ENCODE results near the gene AQP5. TPM values are rescaled to one million over a fixed set of nuclear protein-coding genes. Genes with fewer than 3 reads are reported as not detected.
"Not testable (repeated sequence)": the region's sequence is repeated elsewhere in the genome, so short reads cannot be mapped to it uniquely, and the experiment has no call there.

AQP5 gene
- total RNA-seq, 2 donors from 2014 or later: 1.0 to 1.3 TPM

DNA sequence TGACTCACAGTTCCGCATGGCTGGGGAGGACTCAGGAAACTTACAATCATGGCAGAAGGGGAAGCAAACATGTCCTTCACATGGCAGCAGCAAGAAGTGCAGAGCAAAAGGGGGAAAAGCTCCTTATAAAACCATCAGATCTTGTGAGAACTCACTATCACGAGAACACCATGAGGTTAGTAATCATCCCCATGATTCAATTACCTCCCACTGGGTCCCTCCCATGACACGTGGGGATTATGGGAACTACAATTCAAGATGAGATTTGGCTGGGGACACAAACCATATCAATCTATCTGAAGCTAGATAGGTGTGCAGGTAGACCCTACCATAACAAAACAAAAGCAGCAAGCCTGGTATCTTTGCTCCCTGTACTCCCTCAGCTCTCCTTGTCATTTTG lies 24.8 kb downstream of the AQP5 start:
- DNase-seq; intact Hi-C loops (cut with DNase I); ATAC-seq: not testable (repeated sequence)

DNA sequence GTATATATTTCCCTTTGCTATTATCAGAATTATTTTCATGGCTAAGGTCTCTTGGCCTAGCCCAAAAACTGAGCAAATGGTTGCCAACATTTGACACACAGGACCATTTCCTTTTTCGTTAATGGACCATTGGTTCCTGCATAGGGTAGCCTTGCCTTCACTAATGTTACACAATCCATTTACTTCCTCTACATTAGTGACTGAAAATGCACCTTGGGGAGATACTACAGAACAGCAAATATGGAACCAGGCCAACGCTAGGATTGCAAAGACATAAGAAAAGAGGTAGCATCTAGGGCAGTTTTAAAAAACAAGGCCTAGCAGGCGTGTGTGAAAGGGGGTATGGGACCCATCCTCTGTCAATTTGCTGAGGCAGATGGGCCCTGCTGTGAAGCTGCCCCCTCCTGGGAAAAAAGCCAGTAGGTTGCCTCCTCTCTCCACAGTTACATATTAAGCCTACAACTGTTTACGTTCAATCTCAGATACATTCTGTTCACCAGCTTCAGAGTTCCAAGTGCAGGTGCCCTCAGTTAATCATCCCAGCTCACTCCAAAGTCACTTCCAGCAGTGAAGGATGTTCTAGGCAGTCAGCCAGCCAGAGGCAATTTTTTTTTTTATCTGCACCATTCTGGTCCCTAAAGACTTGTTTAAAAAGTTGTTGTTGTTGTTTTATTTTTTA lies 26.1 kb downstream of the AQP5 start:
- ATAC-seq (no peak), DNase-seq (no peak)
- intact Hi-C loops (cut with DNase I): no loop called here

DNA sequence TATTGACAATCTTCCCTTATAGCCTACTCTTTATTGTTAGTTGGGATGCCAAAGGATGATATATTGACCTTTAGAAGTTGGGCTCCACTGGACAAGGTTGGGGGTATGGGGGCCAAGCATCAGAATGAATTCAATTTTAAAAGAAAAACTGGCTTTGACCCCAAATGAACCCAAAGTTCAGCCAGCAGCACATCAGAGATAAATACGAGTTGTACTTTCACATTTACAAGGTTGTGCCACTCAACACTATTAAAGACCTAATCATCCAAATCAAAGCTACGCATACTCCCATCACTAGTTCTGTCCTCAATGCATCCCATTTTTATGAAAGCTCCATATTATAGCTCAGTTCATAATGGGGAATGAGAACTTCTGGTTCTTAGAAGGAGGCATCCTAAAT lies 27.7 kb downstream of the AQP5 start:
- ATAC-seq; intact Hi-C loops (cut with DNase I); DNase-seq: not testable (repeated sequence)

DNA sequence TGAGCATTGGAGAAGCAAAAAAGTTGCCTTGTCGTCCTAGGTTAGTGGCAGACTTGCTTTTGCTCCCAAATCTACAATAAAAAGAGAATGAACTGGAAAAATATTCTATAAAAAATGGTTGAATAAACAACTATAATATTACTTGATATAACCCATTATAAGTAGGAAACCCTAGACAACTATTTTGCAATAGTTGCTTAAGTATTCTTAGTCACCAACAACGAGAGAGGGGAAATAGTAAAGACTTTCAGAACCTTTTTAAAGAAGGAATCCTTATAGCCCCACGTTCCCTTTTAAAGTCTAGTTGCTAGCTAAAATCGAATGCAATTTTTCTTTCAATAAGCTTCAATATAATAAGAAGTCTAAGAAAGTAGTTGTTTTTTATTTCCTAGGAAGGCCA lies 28.6 kb downstream of the AQP5 start:
- ATAC-seq (no peak), DNase-seq (no peak)
- intact Hi-C loops (cut with DNase I): no loop called here

DNA sequence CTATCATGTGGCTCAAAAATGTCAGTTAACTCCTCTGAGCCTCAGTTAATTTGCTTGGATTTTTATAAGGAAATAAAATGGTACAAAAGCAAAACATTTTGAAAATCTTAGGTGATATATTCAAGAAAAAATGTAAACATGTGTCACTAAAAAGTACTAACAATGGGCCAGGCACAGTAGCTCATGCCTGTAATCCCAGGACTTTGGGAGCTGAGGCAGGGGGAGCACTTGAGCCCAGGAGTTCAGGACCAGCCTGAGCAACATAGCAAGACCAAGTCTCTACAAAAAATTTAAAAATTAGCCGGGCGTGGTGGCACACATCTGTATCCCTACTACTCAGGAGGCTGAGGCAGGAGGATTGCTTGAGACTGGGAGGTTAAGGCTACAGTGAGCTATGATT lies 36.8 kb downstream of the AQP5 start:
- ATAC-seq: no peak
- intact Hi-C loops (cut with DNase I): no loop called here
- DNase-seq: no peak

DNA sequence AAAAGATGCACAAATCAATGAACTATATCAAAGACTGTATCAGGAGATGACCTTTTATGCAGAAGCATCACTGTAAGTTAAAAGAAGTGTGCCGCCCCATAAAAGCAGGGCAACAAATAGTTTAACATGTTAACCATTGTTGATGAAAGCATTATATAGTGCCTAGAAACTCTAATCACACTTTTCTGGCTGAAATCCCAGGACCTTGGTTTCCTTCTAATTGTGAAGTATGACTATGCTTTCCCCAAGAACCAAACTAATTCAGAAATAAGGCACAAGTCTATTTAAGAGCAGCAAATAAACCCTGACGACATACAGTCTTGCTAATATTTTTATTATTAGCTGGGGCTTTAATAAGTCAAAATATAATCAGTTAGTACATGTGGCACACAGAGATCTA lies 41.9 kb downstream of the AQP5 start:
- no peak for ATAC-seq
- intact Hi-C loops (cut with DNase I): no loop called here
- no peak for DNase-seq

DNA sequence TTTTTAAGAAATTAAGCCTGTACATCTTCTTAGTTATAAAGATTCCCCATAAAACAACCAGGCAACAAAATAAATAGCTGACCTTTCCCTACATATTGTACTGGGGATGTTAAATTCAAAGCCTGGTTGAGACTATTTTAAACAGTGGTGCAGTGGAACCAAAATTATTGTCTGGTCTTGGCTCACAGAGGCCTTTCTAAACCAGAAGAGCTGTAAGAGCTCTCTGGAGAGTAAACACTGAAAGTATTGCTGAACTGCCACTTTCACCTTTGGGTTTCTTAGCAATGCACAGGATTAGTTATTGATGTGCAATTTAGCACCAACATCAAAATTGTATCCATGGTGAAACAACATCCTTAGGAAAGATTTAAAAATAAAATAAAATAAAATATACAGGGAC lies 43.0 kb downstream of the AQP5 start:
- DNase-seq: no peak
- intact Hi-C loops (cut with DNase I): no loop called here
- no peak for ATAC-seq

DNA sequence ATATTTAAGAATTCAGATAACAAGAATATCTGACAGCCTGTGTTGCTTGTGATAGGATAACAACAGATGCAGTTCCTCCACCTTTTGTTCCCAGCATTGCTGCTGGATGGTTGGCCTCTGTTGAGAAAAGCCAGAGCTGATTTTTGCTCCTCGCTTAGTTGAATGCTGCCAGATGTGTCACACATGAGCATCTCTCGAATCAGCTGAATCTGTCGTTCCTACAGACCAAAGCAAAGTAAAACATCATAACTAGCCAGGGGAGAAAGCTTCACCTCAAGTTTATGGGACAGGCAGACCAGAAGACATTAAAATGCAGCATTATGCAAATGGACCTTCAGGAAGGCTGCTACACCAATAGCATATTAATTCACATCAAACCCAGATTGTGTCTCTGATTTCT lies 43.5 kb downstream of the AQP5 start:
- DNase-seq (no peak), ATAC-seq (no peak)
- intact Hi-C loops (cut with DNase I): no loop called here

DNA sequence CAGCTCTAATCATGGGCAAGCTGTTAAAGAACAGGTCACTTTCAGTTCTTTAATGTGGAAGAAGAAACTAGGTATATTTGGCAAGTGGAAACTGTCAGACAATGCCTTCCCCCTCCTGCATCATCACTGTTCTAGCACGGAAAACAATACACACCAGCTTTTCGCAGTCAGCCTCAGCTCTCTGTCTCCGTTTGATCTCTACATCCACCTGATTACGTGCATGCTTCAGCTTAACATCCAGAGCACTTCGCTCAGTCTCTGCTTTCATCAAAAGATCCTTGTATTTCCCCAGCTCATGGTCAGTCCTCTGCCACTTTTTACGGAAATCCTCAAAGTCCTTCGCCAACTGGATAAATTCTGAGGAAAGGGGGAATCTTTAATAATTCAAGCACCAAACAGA lies 44.6 kb downstream of the AQP5 start:
- intact Hi-C loops (cut with DNase I): no loop called here
- no peak for ATAC-seq
- DNase-seq: no peak

DNA sequence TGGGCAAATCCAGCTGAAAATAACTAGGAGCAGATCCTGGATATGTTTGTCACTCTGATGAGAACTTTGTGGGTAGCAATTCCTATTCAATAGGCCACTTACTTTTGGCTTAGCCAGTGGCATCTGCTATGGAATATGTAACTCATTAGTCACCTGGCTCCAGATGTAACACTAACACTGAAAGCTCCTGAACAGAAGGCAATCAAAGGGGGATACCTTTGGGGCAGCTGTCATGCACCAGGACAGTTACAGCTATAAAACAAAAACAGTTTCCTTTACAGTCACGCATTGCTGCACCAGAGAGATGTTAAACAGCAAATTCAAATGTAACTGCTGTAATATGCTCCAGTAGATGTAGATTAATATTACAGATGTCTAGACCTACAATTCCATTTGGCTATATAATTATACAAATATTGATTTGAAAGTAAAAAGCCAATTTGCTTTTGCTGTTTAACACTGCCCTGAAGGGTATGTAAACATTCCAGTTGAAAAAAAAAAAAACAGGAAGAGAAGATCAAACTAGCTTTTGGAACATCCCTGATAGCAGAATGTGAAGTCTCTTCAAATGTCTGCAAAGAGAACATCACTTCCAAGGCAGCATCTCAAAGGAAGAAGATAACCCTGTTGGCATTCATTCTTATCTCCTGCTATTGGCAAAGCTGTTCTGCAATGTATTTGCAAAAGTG lies 45.2 kb downstream of the AQP5 start:
- ATAC-seq (no peak), DNase-seq (no peak)
- intact Hi-C loops (cut with DNase I): no loop called here

DNA sequence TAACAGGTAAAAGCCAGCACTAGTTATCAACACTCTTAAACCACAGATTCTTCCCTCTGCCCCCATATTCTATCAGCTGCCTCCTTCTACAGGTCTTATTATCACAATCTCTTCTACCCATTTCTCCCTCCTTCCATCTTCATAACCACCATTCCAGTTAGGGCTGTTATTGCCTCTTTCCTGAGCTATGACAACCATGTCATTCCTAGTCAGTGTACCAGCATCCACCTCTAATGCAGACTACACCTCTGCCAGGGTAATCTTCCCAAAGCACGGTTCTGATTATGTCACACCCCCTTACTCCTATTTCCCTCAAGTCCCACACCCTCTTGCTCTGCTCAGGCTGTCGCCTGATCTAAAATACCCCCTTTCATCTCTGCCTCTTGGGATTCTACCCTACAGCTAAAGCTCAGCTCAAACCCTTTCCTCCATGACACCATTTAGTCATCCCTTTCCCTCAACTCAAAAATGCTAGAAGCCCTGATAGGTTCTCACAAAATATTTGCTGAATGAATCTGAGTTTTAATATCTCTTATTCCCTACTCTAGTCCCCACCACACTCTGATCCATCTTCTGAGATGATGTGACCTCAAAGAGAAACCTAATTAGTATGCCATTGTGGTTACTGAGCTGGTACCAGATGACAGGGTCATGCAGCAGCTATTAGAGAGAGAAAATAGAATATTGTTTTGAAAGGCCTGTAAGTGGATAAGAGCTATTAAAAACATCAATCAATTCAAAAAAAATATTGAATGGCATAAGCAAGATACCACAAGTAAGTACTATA lies 51.9 kb downstream of the AQP5 start:
- intact Hi-C loops (cut with DNase I): no loop called here
- ATAC-seq (no peak), DNase-seq (no peak)

DNA sequence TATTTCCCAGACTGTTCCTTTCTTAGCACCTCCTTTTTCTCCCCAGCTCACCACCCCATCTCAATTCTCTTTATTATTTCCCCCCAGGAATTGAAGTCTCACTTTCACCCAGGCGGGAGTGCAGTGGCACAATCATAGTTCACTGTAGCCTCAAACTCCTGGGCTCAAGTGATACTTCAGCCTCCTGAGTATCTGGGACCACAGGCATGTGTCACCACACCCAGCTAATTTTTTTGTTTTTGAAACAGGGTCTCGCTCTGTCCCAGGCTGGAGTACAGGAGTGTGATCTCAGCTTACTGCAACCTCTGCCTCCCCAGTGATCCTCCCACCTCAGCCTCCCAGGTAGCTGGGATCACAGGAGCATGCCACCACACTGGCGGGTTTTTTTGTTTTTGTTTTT lies 52.7 kb downstream of the AQP5 start:
- intact Hi-C loops (cut with DNase I): no loop called here
- ATAC-seq (no peak), DNase-seq (no peak)

Other genes with a start within 250 kb of the AQP5 start
- gene TMBIM6, start 220.3 kb upstream of the AQP5 start, total RNA-seq: 100 to 1,000 TPM; 260 to 276 TPM
- gene NCKAP5L, start 133.5 kb upstream of the AQP5 start, total RNA-seq: 10 to 100 TPM; 18.6 to 18.8 TPM
- 1 to 10 TPM; 2.9 to 4.0 TPM for gene BCDIN3D, start 118.8 kb upstream of the AQP5 start, total RNA-seq
- gene FAIM2, start 58.0 kb upstream of the AQP5 start, total RNA-seq: 10 to 100 TPM in 1 of 2 donors, 1 to 10 TPM in 1; 6.4 to 25.9 TPM
- gene AQP2, start 11.1 kb upstream of the AQP5 start, total RNA-seq: under 1 TPM; 0.09 to 0.24 TPM
- under 1 TPM; 0.13 to 0.77 TPM for gene AQP6, start 11.1 kb downstream of the AQP5 start, total RNA-seq
- 10 to 100 TPM in 1 of 2 donors, 1 to 10 TPM in 1; 4.8 to 10.4 TPM for gene RACGAP1, start 63.6 kb downstream of the AQP5 start, total RNA-seq
- 1 to 10 TPM; 1.2 to 4.1 TPM for gene ASIC1, start 95.7 kb downstream of the AQP5 start, total RNA-seq
- 10 to 100 TPM; 18.3 to 27.7 TPM for gene SMARCD1, start 123.5 kb downstream of the AQP5 start, total RNA-seq
- gene GPD1, start 142.1 kb downstream of the AQP5 start, total RNA-seq: 100 to 1,000 TPM in 1 of 2 donors, 10 to 100 TPM in 1; 88.6 to 150 TPM
- gene COX14, start 150.4 kb downstream of the AQP5 start, total RNA-seq: 100 to 1,000 TPM; 122 to 148 TPM
- gene CERS5, start 205.5 kb downstream of the AQP5 start, total RNA-seq: 10 to 100 TPM; 15.6 to 22.8 TPM